IMR-90 (cell line): ENCODE results near the gene RFX3.

Experiments used
- CEBPB ChIP-seq: IDR thresholded peaks from 2 replicates; pipeline ENCODE4 v1.6.1; 2012; ENCODE audit warnings: low read depth, low read length, improper control_type of control experiment
- FOS ChIP-seq: fragments of 150-350 bp; IDR thresholded peaks from 2 replicates; pipeline ENCODE4 v1.6.1; 2016; ENCODE audit warnings: low read depth, low read length
- MAFK ChIP-seq: IDR thresholded peaks from 2 replicates; pipeline ENCODE4 v1.6.1; 2012; ENCODE audit warnings: low read depth, low read length, improper control_type of control experiment
- MXI1 ChIP-seq: IDR thresholded peaks from 2 replicates; pipeline ENCODE4 v1.6.1; 2012; ENCODE audit warnings: low read depth, mild to moderate bottlenecking, low read length, moderate library complexity, borderline replicate concordance
- POLR2A ChIP-seq: IDR thresholded peaks from 2 replicates; pipeline ENCODE4 v1.6.1; 2012; ENCODE audit warnings: mild to moderate bottlenecking, low read depth, low read length
- RAD21 ChIP-seq: IDR thresholded peaks from 2 replicates; pipeline ENCODE4 v1.6.1; 2012; ENCODE audit warnings: low read length, improper control_type of control experiment
- SMC3 ChIP-seq: fragments of 150-350 bp; IDR thresholded peaks from 2 replicates; pipeline ENCODE4 v1.6.1; 2016; ENCODE audit warnings: low read depth, mild to moderate bottlenecking, antibody characterized with exemption, low read length, moderate library complexity
- TF ChIP-seq, protein P1 (sequence below): fragments of 150-350 bp; IDR thresholded peaks from 2 replicates; pipeline ENCODE4 v1.6.1; 2017; ENCODE audit warnings: mild to moderate bottlenecking, antibody characterized with exemption, low read length, low read depth
- TF ChIP-seq, protein P2 (sequence below): conservative IDR thresholded peaks from 2 replicates; pipeline ENCODE4 v1.5.1; 2012; ENCODE audit warnings: mild to moderate bottlenecking, low read depth, low read length, improper control_type of control experiment

DNA sequence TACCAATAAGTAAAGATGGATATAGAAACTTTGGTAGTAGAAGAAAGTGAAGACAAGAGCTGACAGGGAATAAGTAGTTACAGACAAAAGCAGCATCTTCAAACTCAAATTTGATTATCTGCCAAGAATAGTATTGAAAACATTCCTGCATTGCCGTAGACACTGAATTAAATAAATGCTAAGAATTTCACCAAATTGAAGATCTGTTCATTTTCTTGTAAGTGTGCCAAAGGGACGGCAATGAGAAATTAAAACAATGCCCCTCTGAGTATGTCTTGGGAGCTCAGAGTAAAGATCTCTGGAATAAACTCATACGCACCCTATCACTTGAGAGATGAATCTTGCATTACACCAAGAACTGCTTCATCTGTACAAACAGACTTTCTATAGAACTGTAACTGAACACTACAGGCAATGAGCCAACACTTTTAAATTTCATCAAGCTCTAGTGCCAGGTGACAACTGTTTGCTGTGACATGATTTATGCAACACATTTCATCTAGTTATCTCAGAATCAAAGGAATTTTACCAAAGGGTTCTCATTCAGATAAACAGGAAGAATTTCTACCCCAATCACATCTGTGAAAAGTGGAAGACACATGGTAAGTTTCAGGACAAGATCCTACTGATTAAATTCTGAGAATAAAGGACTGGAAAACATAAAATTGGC, 66.9 kb downstream of the RFX3 start:
- TF ChIP-seq, protein P1, sequence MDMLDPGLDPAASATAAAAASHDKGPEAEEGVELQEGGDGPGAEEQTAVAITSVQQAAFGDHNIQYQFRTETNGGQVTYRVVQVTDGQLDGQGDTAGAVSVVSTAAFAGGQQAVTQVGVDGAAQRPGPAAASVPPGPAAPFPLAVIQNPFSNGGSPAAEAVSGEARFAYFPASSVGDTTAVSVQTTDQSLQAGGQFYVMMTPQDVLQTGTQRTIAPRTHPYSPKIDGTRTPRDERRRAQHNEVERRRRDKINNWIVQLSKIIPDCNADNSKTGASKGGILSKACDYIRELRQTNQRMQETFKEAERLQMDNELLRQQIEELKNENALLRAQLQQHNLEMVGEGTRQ: no peak
- no peak for TF ChIP-seq MXI1
- TF ChIP-seq, protein P2, sequence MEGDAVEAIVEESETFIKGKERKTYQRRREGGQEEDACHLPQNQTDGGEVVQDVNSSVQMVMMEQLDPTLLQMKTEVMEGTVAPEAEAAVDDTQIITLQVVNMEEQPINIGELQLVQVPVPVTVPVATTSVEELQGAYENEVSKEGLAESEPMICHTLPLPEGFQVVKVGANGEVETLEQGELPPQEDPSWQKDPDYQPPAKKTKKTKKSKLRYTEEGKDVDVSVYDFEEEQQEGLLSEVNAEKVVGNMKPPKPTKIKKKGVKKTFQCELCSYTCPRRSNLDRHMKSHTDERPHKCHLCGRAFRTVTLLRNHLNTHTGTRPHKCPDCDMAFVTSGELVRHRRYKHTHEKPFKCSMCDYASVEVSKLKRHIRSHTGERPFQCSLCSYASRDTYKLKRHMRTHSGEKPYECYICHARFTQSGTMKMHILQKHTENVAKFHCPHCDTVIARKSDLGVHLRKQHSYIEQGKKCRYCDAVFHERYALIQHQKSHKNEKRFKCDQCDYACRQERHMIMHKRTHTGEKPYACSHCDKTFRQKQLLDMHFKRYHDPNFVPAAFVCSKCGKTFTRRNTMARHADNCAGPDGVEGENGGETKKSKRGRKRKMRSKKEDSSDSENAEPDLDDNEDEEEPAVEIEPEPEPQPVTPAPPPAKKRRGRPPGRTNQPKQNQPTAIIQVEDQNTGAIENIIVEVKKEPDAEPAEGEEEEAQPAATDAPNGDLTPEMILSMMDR: no peak
- TF ChIP-seq POLR2A: no peak
- TF ChIP-seq MAFK: no peak
- TF ChIP-seq SMC3: no peak
- no peak for TF ChIP-seq FOS
- no peak for TF ChIP-seq CEBPB
- no peak for TF ChIP-seq RAD21
